Naive thymus-derived CD8-positive, alpha-beta T cell (primary cell): ENCODE results near the gene NIPAL3. TPM values are rescaled to one million over a fixed set of nuclear protein-coding genes. Genes with fewer than 3 reads are reported as not detected.
A peak's percentile ranks its signal among the peaks of the same experiment; 100 is the strongest.
"Not testable (repeated sequence)": the region's sequence is repeated elsewhere in the genome, so short reads cannot be mapped to it uniquely, and the experiment has no call there.

ENCODE experiments used
- ATAC-seq, 2 donors: fragments of 150-1000 bp; cut with Tn5 transposase in 1 of 2; sonication (Bioruptor Pico), chemical (Tn5 transposase) in 1 of 2; 1 replicate in 1 of 2; 2 replicates in 1 of 2; pipeline ENCODE4 v1.10.0; 2021; ENCODE audit warnings: mild to moderate bottlenecking in 2 of 2, moderate library complexity in 2 of 2
- POLR2A ChIA-PET: fragments of 350-600 bp; sonication (Branson Sonifier 250); formaldehyde crosslinking; loops from one replicate; lab custom pipeline; 2021; ENCODE audit warnings: antibody characterized with exemption; lab: Charles Lee
- DNase-seq, 10 donors: peaks; one replicate each; pipeline versions ENCODE4 v3.0.0 to v3.0.0-alpha.2; 2020 to 2022
- H3K27ac Mint-ChIP-seq, 10 donors: one replicate each; pipeline ENCODE4 v1.8.0; 2020 to 2022; ENCODE audit warnings: mild to moderate bottlenecking in 10 of 10, mixed read lengths in 10 of 10, moderate library complexity in 4 of 10, inconsistent platforms in 1 of 10
- H3K27me3 Mint-ChIP-seq, 5 donors: one replicate each; pipeline ENCODE4 v1.8.0; 2021 to 2022; ENCODE audit warnings: mixed read lengths in 5 of 5
- H3K36me3 Mint-ChIP-seq, 3 donors: one replicate each; pipeline ENCODE4 v1.8.0; 2020 to 2022; ENCODE audit warnings: mixed read lengths in 3 of 3, mild to moderate bottlenecking in 2 of 3, inconsistent platforms in 1 of 3
- H3K4me1 Mint-ChIP-seq, 4 donors: one replicate each; pipeline ENCODE4 v1.8.0; 2021 to 2022; ENCODE audit warnings: mixed read lengths in 4 of 4
- H3K4me3 Mint-ChIP-seq, 10 donors: one replicate each; pipeline ENCODE4 v1.8.0; 2020 to 2022; ENCODE audit warnings: mild to moderate bottlenecking in 10 of 10, mixed read lengths in 10 of 10, moderate library complexity in 6 of 10, inconsistent platforms in 1 of 10
- H3K9me3 Mint-ChIP-seq, 9 donors: one replicate each; pipeline ENCODE4 v1.8.0; 2020 to 2022; ENCODE audit warnings: mixed read lengths in 9 of 9, mild to moderate bottlenecking in 3 of 9, inconsistent platforms in 1 of 9, moderate library complexity in 1 of 9
- polyA plus RNA-seq, 3 donors: library from polyadenylated mRNA; unstranded; fragments of 300-500 nt; fragmentation: Illumina TruSeq; gene quantifications; one replicate each; pipeline ENCODE4 v1.2.3, GENCODE V29; 2021
- total RNA-seq, 8 experiments: library from RNA in 2 of 8; stranded (reverse) in 2 of 8; gene quantifications; one replicate each; pipeline ENCODE4 v1.2.3 and lab custom pipeline; 2021 to 2026

NIPAL3 gene
- total and polyA plus RNA-seq, 5 experiments from 2014 or later = 57.5 to 90.4 (median 59.3) TPM

DNA sequence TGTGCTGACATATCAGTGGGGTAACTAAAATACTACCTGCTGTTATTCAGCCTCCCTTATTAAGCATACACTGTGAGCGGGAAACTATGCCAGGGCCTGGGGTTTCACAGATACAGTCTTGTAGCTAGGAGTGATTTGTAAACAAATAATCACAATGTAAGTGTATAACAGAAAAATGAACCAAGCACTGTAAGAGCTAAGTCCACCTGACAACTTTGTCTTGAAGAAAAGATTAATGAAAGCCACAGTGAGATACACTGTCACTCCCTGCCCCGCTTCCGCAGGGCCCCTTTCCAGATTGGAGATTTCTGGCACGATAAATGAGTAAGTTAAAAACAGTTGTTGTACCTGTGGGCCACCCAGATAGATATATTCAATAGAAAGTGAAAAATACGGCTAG is 91.8 kb downstream of the NIPAL3 start:
- H3K36me3 Mint-ChIP-seq = peaks cover 26 to 50% (median 44%) of the 10 kb centered on the region in 3 donors
- no peaks in the 10 kb centered on the region for H3K9me3 Mint-ChIP-seq
- H3K4me3 Mint-ChIP-seq = peak overlapping the region; percentile 80 to 99 (median 93)
- DNase-seq (peak in 7 of 10 donors; percentile 43 to 76 (median 70)), ATAC-seq (peak; percentile 19 to 51)
- H3K27ac Mint-ChIP-seq = peak overlapping the region; percentile 96 to 100 (median 99)
- H3K4me1 Mint-ChIP-seq = peaks cover 46 to 75% (median 69%) of the 10 kb centered on the region in 4 donors
- POLR2A ChIA-PET = interaction anchor here (0.6 to 20.4 kb wide), 10 partner anchors 8 to 108 kb away, joined by 3 to 930 read pairs (median 5); partner anchors contain the start of genes NIPAL3 and STPG1
- peaks cover 0 to 4% (median 0%) of the 10 kb centered on the region in 5 donors for H3K27me3 Mint-ChIP-seq

DNA sequence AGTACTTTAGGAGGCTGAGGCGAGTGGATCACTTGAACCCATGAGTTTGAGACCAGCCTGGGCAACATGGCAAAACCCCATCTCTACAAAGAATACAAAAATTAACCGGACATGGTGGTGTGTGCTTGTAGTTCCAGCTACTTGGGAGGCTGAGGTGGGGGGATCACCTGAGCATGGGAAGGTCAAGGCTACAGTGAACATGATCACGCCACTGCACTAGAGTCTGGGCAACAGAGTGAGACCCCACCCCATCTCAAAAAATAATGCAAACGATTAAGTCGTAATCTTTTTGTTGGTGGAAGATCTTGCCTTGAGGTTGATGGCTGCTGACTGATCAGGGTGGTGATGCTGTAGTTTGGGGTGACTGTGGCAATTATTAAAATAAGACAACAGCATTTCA is 93.3 kb downstream of the NIPAL3 start:
- POLR2A ChIA-PET = interaction anchor here (0.6 to 20.4 kb wide), 4 partner anchors 27 to 93 kb away, joined by 3 to 930 read pairs (median 93); partner anchors contain the start of genes NIPAL3 and STPG1
- no peaks in the 10 kb centered on the region for H3K27me3 Mint-ChIP-seq
- peaks cover 20 to 58% (median 39%) of the 10 kb centered on the region in 3 donors for H3K36me3 Mint-ChIP-seq
- DNase-seq = no peak
- peak overlapping the region; percentile 80 to 99 (median 93) for H3K4me3 Mint-ChIP-seq
- H3K4me1 Mint-ChIP-seq = peaks cover 46 to 81% (median 76%) of the 10 kb centered on the region in 4 donors
- peak overlapping the region; percentile 96 to 100 (median 99) for H3K27ac Mint-ChIP-seq
- no peaks in the 10 kb centered on the region for H3K9me3 Mint-ChIP-seq
- ATAC-seq = no peak

DNA sequence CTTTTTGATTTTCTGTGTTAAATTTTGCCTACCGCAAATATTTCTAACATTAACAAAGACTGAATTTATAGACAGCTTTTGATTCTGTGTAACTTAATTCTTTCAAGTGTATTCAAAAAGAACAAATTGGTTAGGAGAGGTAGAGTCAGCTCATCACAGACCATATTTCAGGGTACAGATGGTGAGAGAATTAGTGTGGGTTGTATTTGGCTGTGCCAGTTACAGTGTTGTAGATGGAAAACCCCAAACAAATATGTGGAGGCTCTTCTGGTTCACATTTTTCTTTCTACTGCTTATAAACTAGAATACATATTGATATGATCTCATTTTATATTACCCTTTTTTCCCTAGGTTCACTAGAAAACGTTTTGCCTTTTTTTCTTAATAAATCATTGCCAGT is 98.1 kb downstream of the NIPAL3 start:
- Mint-ChIP-seq H3K9me3 (no peaks in the 10 kb centered on the region), H3K4me3 (peak overlapping the region; percentile 38 to 86 (median 57)), H3K27ac (peak overlapping the region; percentile 23 to 98 (median 81)), H3K27me3 (no peaks in the 10 kb centered on the region), H3K4me1 (peaks cover 38 to 92% (median 78%) of the 10 kb centered on the region in 4 donors), H3K36me3 (peaks cover 12 to 87% (median 40%) of the 10 kb centered on the region in 3 donors)
- ATAC-seq (peak in 1 of 2 donors; percentile 45), DNase-seq (no peak)
- POLR2A ChIA-PET = interaction anchor here (0.5 to 20.4 kb wide), 4 partner anchors 12 to 126 kb away, joined by 3 to 930 read pairs (median 18); partner anchors contain the start of gene RCAN3

GRCh38 chr1:24514946-24515345 is 99.3 kb downstream of the NIPAL3 start:
- H3K4me3 Mint-ChIP-seq = peak overlapping the region; percentile 11 to 81 (median 55)
- H3K36me3 Mint-ChIP-seq = peaks cover 16 to 87% (median 30%) of the 10 kb centered on the region in 3 donors
- H3K27ac Mint-ChIP-seq = peak overlapping the region; percentile 23 to 98 (median 81)
- H3K4me1 Mint-ChIP-seq = peaks cover 31 to 91% (median 75%) of the 10 kb centered on the region in 4 donors
- POLR2A ChIA-PET = interaction anchor here (0.6 to 6.7 kb wide), 9 partner anchors 9 to 50 kb away, joined by 3 to 32 read pairs (median 5); partner anchors contain the start of gene RCAN3
- H3K9me3 Mint-ChIP-seq = no peaks in the 10 kb centered on the region
- ATAC-seq (no peak), DNase-seq (no peak)
- H3K27me3 Mint-ChIP-seq = no peaks in the 10 kb centered on the region

- H3K27ac Mint-ChIP-seq = peak overlapping the region; percentile 63 to 98 (median 85)
- not testable (repeated sequence) for ATAC-seq
- H3K4me1 Mint-ChIP-seq = peaks cover 28 to 88% (median 73%) of the 10 kb centered on the region in 4 donors
These were observed 100.1 kb downstream of the NIPAL3 start for GRCh38 chr1:24515671-24516209.

GRCh38 chr1:24516506-24516905 is 100.9 kb downstream of the NIPAL3 start:
- Mint-ChIP-seq H3K27ac (peak overlapping the region; percentile 22 to 89 (median 82)), H3K9me3 (peaks cover 0 to 4% (median 0%) of the 10 kb centered on the region in 9 donors), H3K4me1 (peaks cover 27 to 88% (median 71%) of the 10 kb centered on the region in 4 donors), H3K27me3 (no peaks in the 10 kb centered on the region), H3K36me3 (peaks cover 17 to 89% (median 27%) of the 10 kb centered on the region in 3 donors), H3K4me3 (peak overlapping the region in 7 of 10 donors; percentile 11 to 59 (median 48))
- POLR2A ChIA-PET = interaction anchor here (0.6 to 2.5 kb wide), 8 partner anchors 10 to 961 kb away, joined by 3 to 15 read pairs (median 4); partner anchors contain the start of genes NIPAL3 and RCAN3
- no peak for ATAC-seq
- DNase-seq = no peak

More at GRCh38 chr1:24515671-24516209, 100.1 kb downstream of the NIPAL3 start:
- Mint-ChIP-seq H3K36me3 (peaks cover 18 to 87% (median 33%) of the 10 kb centered on the region in 3 donors), H3K4me3 (peak overlapping the region in 7 of 10 donors; percentile 39 to 81 (median 58))
- POLR2A ChIA-PET = interaction anchor here (0.8 to 6.7 kb wide), 10 partner anchors 8 to 100 kb away, joined by 3 to 32 read pairs (median 4); partner anchors contain the start of genes NIPAL3 and RCAN3
- not testable (repeated sequence) for DNase-seq, H3K9me3 Mint-ChIP-seq, H3K27me3 Mint-ChIP-seq

- DNase-seq (no peak), ATAC-seq (no peak)
- peaks cover 13 to 90% (median 26%) of the 10 kb centered on the region in 3 donors for H3K36me3 Mint-ChIP-seq
- peak overlapping the region in 7 of 10 donors; percentile 38 to 76 (median 62) for H3K27ac Mint-ChIP-seq
- H3K4me3 Mint-ChIP-seq = no peak overlapping the region
- peaks cover 27 to 83% (median 71%) of the 10 kb centered on the region in 4 donors for H3K4me1 Mint-ChIP-seq
- peaks cover 0 to 4% (median 0%) of the 10 kb centered on the region in 9 donors for H3K9me3 Mint-ChIP-seq
- POLR2A ChIA-PET = interaction anchor here (0.5 to 2.3 kb wide), 5 partner anchors 9 to 35 kb away, joined by 3 to 15 read pairs (median 9); partner anchors contain the start of gene RCAN3
- H3K27me3 Mint-ChIP-seq = no peaks in the 10 kb centered on the region
These were observed 102.3 kb downstream of the NIPAL3 start for GRCh38 chr1:24517898-24518297.

GRCh38 chr1:24520282-24520681 is 104.7 kb downstream of the NIPAL3 start:
- DNase-seq, ATAC-seq, H3K27me3 Mint-ChIP-seq, H3K9me3 Mint-ChIP-seq: not testable (repeated sequence)
- Mint-ChIP-seq H3K4me1 (peaks cover 28 to 75% (median 66%) of the 10 kb centered on the region in 4 donors), H3K36me3 (peaks cover 8 to 89% (median 27%) of the 10 kb centered on the region in 3 donors), H3K4me3 (peak overlapping the region in 4 of 10 donors; percentile 37 to 58 (median 50)), H3K27ac (peak overlapping the region; percentile 32 to 87 (median 74))
- POLR2A ChIA-PET = interaction anchor here (1.3 to 2.3 kb wide), 2 partner anchors 15 to 19 kb away, joined by 4 to 15 read pairs; partner anchors contain the start of gene RCAN3

Other genes with a start within 250 kb of the NIPAL3 start
- 1 to 10 TPM; 4.6 to 5.5 TPM for gene IFNLR1, start 228.5 kb upstream of the NIPAL3 start, total RNA-seq
- 1 to 10 TPM in 1 of 3 donors, under 1 TPM in 2; 0.77 to 2.2 (median 0.82) TPM for gene IFNLR1, start 228.5 kb upstream of the NIPAL3 start, polyA plus RNA-seq
- not detected for gene GRHL3, start 96.4 kb upstream of the NIPAL3 start, total RNA-seq
- gene GRHL3, start 96.4 kb upstream of the NIPAL3 start, polyA plus RNA-seq = not detected
- 1 to 10 TPM; 5.5 to 5.9 TPM for gene STPG1, start 2.0 kb upstream of the NIPAL3 start, total RNA-seq
- 1 to 10 TPM; 4.1 to 6.8 (median 6.1) TPM for gene STPG1, start 2.0 kb upstream of the NIPAL3 start, polyA plus RNA-seq
- 100 to 1,000 TPM; 212 to 217 TPM for gene RCAN3, start 87.0 kb downstream of the NIPAL3 start, total RNA-seq
- 100 to 1,000 TPM; 103 to 152 (median 150) TPM for gene RCAN3, start 87.0 kb downstream of the NIPAL3 start, polyA plus RNA-seq
- gene NCMAP, start 140.3 kb downstream of the NIPAL3 start, total RNA-seq = under 1 TPM in 1 of 2 experiments, not detected in 1; 0.21 TPM
- under 1 TPM in 2 of 3 donors, not detected in 1; 0.03 to 0.09 TPM for gene NCMAP, start 140.3 kb downstream of the NIPAL3 start, polyA plus RNA-seq
- gene SRRM1, start 227.5 kb downstream of the NIPAL3 start, total RNA-seq = 100 to 1,000 TPM; 258 to 275 TPM
- 100 to 1,000 TPM; 122 to 245 (median 197) TPM for gene SRRM1, start 227.5 kb downstream of the NIPAL3 start, polyA plus RNA-seq